WERI-Rb-1 (cell line): ENCODE data around the gene TNC.

Experiments used
- DNase-seq: peaks from one replicate; pipeline ENCODE4 v3.0.0-alpha.2; 2020
- H3K27ac ChIP-seq: fragments of 250-450 bp; sonication (Bioruptor Pico); 2 replicates; pipeline ENCODE4 v1.5.1; 2020; ENCODE audit warnings: mild to moderate bottlenecking, moderate library complexity
- H3K27me3 ChIP-seq: fragments of 250-450 bp; sonication (Bioruptor Pico); 2 replicates; pipeline ENCODE4 v1.5.1; 2021; ENCODE audit warnings: mild to moderate bottlenecking, low read depth, moderate library complexity; ENCODE audit not compliant: insufficient read depth, severe bottlenecking
- H3K36me3 ChIP-seq: fragments of 250-450 bp; sonication (Bioruptor Pico); 2 replicates; pipeline ENCODE4 v1.5.1; 2020; ENCODE audit warnings: mild to moderate bottlenecking, moderate library complexity
- H3K4me3 ChIP-seq: 2 replicates; pipeline ENCODE4 v1.5.1; 2011; ENCODE audit warnings: low read depth, mild to moderate bottlenecking, control low read depth, low read length
- H3K9me3 ChIP-seq: fragments of 250-450 bp; sonication (Bioruptor Pico); 2 replicates; pipeline ENCODE4 v1.5.1; 2021; ENCODE audit warnings: mild to moderate bottlenecking, moderate library complexity; ENCODE audit not compliant: severe bottlenecking
- CTCF ChIP-seq: IDR thresholded peaks from 2 replicates; pipeline ENCODE4 v1.5.1; 2011; ENCODE audit warnings: low read depth, mild to moderate bottlenecking, control low read depth, inconsistent platforms, low read length

The TNC gene

GRCh38 chr9:115115117-115115880 is 2.7 kb downstream of the TNC start:
- no peak for DNase-seq
- H3K27me3 ChIP-seq = no peaks in the 10 kb centered on the region
- no peak overlapping the region for H3K4me3 ChIP-seq
- H3K36me3 ChIP-seq = no peaks in the 10 kb centered on the region; the same call in 1 of the 2 replicates
- no peak overlapping the region for H3K27ac ChIP-seq
- no peak for TF ChIP-seq CTCF
- no peaks in the 10 kb centered on the region for H3K9me3 ChIP-seq

DNA sequence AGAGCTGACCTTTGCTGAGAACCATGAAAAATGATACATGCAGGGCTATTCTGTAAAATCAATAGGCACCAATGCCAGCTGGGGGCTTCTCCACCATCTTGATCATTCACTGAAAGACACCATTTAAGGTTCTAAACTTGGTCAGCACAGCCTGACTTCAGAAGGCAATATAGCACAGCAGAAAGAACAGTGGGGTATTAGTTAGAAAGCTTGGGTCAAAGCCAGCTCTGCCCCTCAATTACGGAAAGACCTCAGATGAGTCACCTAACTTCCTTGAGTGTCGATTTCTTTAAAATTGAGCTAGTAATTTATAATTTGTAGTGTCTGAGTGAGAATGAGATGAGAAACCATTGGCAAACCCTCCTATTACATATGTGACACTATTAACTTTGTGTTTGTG is 3.4 kb downstream of the TNC start:
- Histone ChIP-seq H3K36me3 (no peaks in the 10 kb centered on the region; the same call in 1 of the 2 replicates), H3K27ac (no peak overlapping the region), H3K27me3 (no peaks in the 10 kb centered on the region), H3K9me3 (no peaks in the 10 kb centered on the region), H3K4me3 (no peak overlapping the region)
- no peak for DNase-seq
- no peak for TF ChIP-seq CTCF

- Histone ChIP-seq H3K4me3 (no peak overlapping the region), H3K27me3 (no peaks in the 10 kb centered on the region), H3K27ac (no peak overlapping the region), H3K36me3 (no peaks in the 10 kb centered on the region; the same call in 1 of the 2 replicates), H3K9me3 (no peaks in the 10 kb centered on the region)
- no peak for TF ChIP-seq CTCF
- no peak for DNase-seq
These were observed 3.9 kb downstream of the TNC start for GRCh38 chr9:115114084-115114483.

GRCh38 chr9:115111874-115112273 is 6.1 kb downstream of the TNC start:
- Histone ChIP-seq H3K9me3 (no peaks in the 10 kb centered on the region), H3K4me3 (no peak overlapping the region), H3K27me3 (no peaks in the 10 kb centered on the region), H3K36me3 (no peaks in the 10 kb centered on the region; the same call in 1 of the 2 replicates), H3K27ac (no peak overlapping the region)
- TF ChIP-seq CTCF = no peak
- no peak for DNase-seq

GRCh38 chr9:115109486-115109885 is 8.5 kb downstream of the TNC start:
- no peak overlapping the region for H3K4me3 ChIP-seq
- no peak overlapping the region for H3K27ac ChIP-seq
- H3K27me3 ChIP-seq = no peaks in the 10 kb centered on the region
- TF ChIP-seq CTCF = no peak
- no peaks in the 10 kb centered on the region for H3K9me3 ChIP-seq
- DNase-seq = no peak
- H3K36me3 ChIP-seq = no peaks in the 10 kb centered on the region; the same call in 1 of the 2 replicates

DNA sequence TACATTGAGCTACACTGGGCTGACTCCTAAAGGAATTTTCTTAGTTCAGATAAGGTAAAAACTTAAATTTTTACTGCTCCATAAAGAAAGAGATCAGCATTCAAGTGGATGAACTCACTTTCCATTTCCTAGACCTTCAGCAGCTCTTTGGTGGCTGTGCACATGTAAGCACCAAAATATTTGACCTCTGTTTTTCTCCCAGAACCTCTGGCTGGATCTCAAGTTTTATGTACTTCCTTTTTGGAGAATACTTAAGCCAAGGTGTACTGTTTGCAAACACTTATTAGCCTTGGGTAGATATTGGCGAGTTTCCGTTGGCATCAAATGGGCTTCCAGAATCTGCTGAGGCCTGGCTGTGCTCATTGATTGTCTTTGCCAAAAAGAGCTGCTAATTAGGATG is 10.3 kb downstream of the TNC start:
- Histone ChIP-seq H3K27me3 (no peaks in the 10 kb centered on the region), H3K27ac (no peak overlapping the region), H3K36me3 (no peaks in the 10 kb centered on the region; the same call in 1 of the 2 replicates), H3K4me3 (no peak overlapping the region), H3K9me3 (no peaks in the 10 kb centered on the region)
- no peak for DNase-seq
- TF ChIP-seq CTCF = no peak
